22Rv1 (cell line): Measurements from ENCODE around the gene EPN2.

Source experiments
- H3K27ac ChIP-seq: fragments of 450-650 bp; 2 replicates; pipeline ENCODE4 v1.5.1; 2017
- CTCF ChIP-seq: fragments of 450-650 bp; IDR thresholded peaks from 2 replicates; pipeline ENCODE4 v1.5.1; 2017; ENCODE audit warnings: mild to moderate bottlenecking
- ZFX ChIP-seq: fragments of 450-650 bp; IDR thresholded peaks from 2 replicates; pipeline ENCODE4 v1.6.1; 2017; ENCODE audit warnings: antibody characterized with exemption, borderline replicate concordance

EPN2 gene

GRCh38 chr17:19299214-19299747 lies 62.1 kb downstream of the EPN2 start:
- no peak overlapping the region for H3K27ac ChIP-seq
- TF ChIP-seq CTCF (no peak), ZFX (no peak)

- TF ChIP-seq CTCF = no peak
- TF ChIP-seq ZFX = no peak
- no peak overlapping the region for H3K27ac ChIP-seq
These were observed 62.7 kb downstream of the EPN2 start for GRCh38 chr17:19299866-19300265.

- H3K27ac ChIP-seq = no peak overlapping the region
- TF ChIP-seq CTCF (no peak), ZFX (no peak)
These were observed 64.2 kb downstream of the EPN2 start for GRCh38 chr17:19301274-19301951.

GRCh38 chr17:19301973-19302372 lies 64.8 kb downstream of the EPN2 start:
- no peak overlapping the region for H3K27ac ChIP-seq
- TF ChIP-seq CTCF = no peak

- H3K27ac ChIP-seq = no peak overlapping the region
These were observed 65.7 kb downstream of the EPN2 start for GRCh38 chr17:19302791-19303331.

GRCh38 chr17:19303367-19303776 lies 66.2 kb downstream of the EPN2 start:
- no peak overlapping the region for H3K27ac ChIP-seq
- TF ChIP-seq ZFX (no peak), CTCF (no peak)

More at GRCh38 chr17:19302791-19303331, 65.7 kb downstream of the EPN2 start:
- no peak for TF ChIP-seq CTCF

- TF ChIP-seq CTCF = no peak
- TF ChIP-seq ZFX = no peak
- H3K27ac ChIP-seq = no peak overlapping the region
These were observed 67.0 kb downstream of the EPN2 start for GRCh38 chr17:19304209-19304608.
